Trophoblast cell (in vitro differentiated cells and primary cell): ENCODE measurements around the gene CHD6.

ENCODE experiments used
- DNase-seq, 2 donors: peaks; one replicate each; pipeline ENCODE4 v3.0.0-alpha.2; 2016
- H2AFZ ChIP-seq: 2 replicates; pipeline ENCODE4 v1.6.1; 2013; ENCODE audit warnings: low read length, moderate library complexity, mild to moderate bottlenecking; ENCODE audit not compliant: insufficient read depth, poor library complexity
- H2AK5ac ChIP-seq: 2 replicates; pipeline ENCODE4 v1.6.1; 2013; ENCODE audit warnings: mild to moderate bottlenecking, low read length
- H2BK120ac ChIP-seq: 2 replicates; pipeline ENCODE4 v1.6.1; 2013; ENCODE audit warnings: low read length, mild to moderate bottlenecking, moderate library complexity; ENCODE audit not compliant: insufficient read depth, poor library complexity
- H2BK12ac ChIP-seq: 2 replicates; pipeline ENCODE4 v1.6.1; 2013; ENCODE audit warnings: mild to moderate bottlenecking, low read length, moderate library complexity
- H2BK5ac ChIP-seq: 2 replicates; pipeline ENCODE4 v1.6.1; 2013; ENCODE audit warnings: low read length, low read depth, moderate library complexity, mild to moderate bottlenecking; ENCODE audit not compliant: poor library complexity
- H3K14ac ChIP-seq: 2 replicates; pipeline ENCODE4 v1.6.1; 2013; ENCODE audit warnings: mild to moderate bottlenecking, low read length
- H3K18ac ChIP-seq: 2 replicates; pipeline ENCODE4 v1.6.1; 2013; ENCODE audit warnings: mild to moderate bottlenecking, low read length
- H3K23ac ChIP-seq: 2 replicates; pipeline ENCODE4 v1.6.1; 2013; ENCODE audit warnings: low read length
- H3K27ac ChIP-seq: 2 replicates; pipeline ENCODE4 v1.5.1; 2013; ENCODE audit warnings: low read depth, mild to moderate bottlenecking, inconsistent platforms, low read length, moderate library complexity
- H3K27me3 ChIP-seq: 2 replicates; pipeline ENCODE4 v1.6.1; 2013; ENCODE audit warnings: inconsistent platforms, mild to moderate bottlenecking, low read length, moderate library complexity; ENCODE audit not compliant: insufficient read depth
- H3K36me3 ChIP-seq, 2 experiments: 1 replicate in 1 of 2; 2 replicates in 1 of 2; pipeline ENCODE4 v1.6.1; 2013; ENCODE audit warnings: low read length in 2 of 2, mild to moderate bottlenecking in 2 of 2, moderate library complexity in 1 of 2; ENCODE audit not compliant: insufficient read depth in 2 of 2, control insufficient read depth in 1 of 2
- H3K4ac ChIP-seq: 2 replicates; pipeline ENCODE4 v1.6.1; 2013; ENCODE audit warnings: low read depth, mild to moderate bottlenecking, low read length, moderate library complexity
- H3K4me1 ChIP-seq, 2 experiments: 1 replicate in 1 of 2; 2 replicates in 1 of 2; pipeline ENCODE4 v1.6.1; 2013; ENCODE audit warnings: low read length in 2 of 2, mild to moderate bottlenecking in 2 of 2, moderate library complexity in 1 of 2; ENCODE audit not compliant: insufficient read depth in 2 of 2, control insufficient read depth in 1 of 2
- H3K4me2 ChIP-seq: 2 replicates; pipeline ENCODE4 v1.6.1; 2013; ENCODE audit warnings: inconsistent platforms, mild to moderate bottlenecking, low read length, moderate library complexity
- H3K4me3 ChIP-seq: 2 replicates; pipeline ENCODE4 v1.5.1; 2013; ENCODE audit warnings: mild to moderate bottlenecking, low read depth, low read length, inconsistent platforms
- H3K79me1 ChIP-seq: one replicate; pipeline ENCODE4 v1.6.1; 2013; ENCODE audit warnings: low read length
- H3K79me2 ChIP-seq: 2 replicates; pipeline ENCODE4 v1.6.1; 2013; ENCODE audit warnings: low read length, mild to moderate bottlenecking; ENCODE audit not compliant: control insufficient read depth, insufficient read depth, poor library complexity
- H3K9ac ChIP-seq: 2 replicates; pipeline ENCODE4 v1.6.1; 2013; ENCODE audit warnings: mild to moderate bottlenecking, low read length
- H3K9me3 ChIP-seq: 2 replicates; pipeline ENCODE4 v1.6.1; 2013; ENCODE audit warnings: low read depth, mild to moderate bottlenecking, control low read depth, inconsistent platforms, low read length; ENCODE audit not compliant: insufficient read depth
- H4K12ac ChIP-seq: 2 replicates; pipeline ENCODE4 v1.6.1; 2013; ENCODE audit warnings: low read depth, mild to moderate bottlenecking, low read length, moderate library complexity
- H4K8ac ChIP-seq: 2 replicates; pipeline ENCODE4 v1.6.1; 2013; ENCODE audit warnings: low read depth, mild to moderate bottlenecking, low read length, moderate library complexity
- H4K91ac ChIP-seq: one replicate; pipeline ENCODE4 v1.6.1; 2013; ENCODE audit warnings: low read depth, mild to moderate bottlenecking, low read length, moderate library complexity
- WGBS: extraction: QIAGEN DNeasy Blood & Tissue Kit; methylation state at CpG from one replicate; pipeline ENCODE4 v1.1.7; 2013; ENCODE audit warnings: missing lambda C conversion rate; ENCODE audit not compliant: insufficient read length, insufficient coverage; ENCODE audit errors: extremely low coverage; 5-methylcytosine and 5-hydroxymethylcytosine counted together

CHD6 gene

DNA sequence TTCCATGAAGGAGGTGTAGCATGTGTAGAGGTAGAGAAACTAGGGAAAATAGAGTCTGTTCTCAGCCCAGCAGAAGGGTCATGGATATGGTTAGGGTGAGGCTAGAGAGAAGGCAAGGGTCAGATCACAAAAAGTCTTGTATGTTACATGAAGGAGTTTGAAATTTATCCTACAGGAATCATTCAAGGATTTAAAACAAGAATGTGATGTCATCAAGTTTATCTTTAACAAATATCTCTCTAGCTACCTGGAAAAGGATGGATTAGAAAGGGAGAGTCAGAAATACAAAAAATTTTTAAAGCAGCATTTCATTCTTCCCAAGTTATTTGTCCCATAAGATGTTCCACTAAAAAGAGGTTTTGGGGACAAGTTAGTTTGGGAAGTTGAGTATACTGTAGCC, 4.4 kb upstream of the CHD6 start:
- no peak overlapping the region for H2AK5ac ChIP-seq
- no peak overlapping the region for H3K4me2 ChIP-seq
- no peak for DNase-seq
- H3K18ac ChIP-seq: no peak overlapping the region
- H3K27me3 ChIP-seq: no peaks in the 10 kb centered on the region
- H3K23ac ChIP-seq: no peak overlapping the region
- H3K14ac ChIP-seq: no peak overlapping the region
- peaks cover 0 to 2% of the 10 kb centered on the region in 2 experiments for H3K4me1 ChIP-seq
- no peak overlapping the region for H2BK12ac ChIP-seq
- no peak overlapping the region for H4K91ac ChIP-seq
- H3K79me1 ChIP-seq: peaks cover 5% of the 10 kb centered on the region
- no peak overlapping the region for H3K4ac ChIP-seq
- H3K36me3 ChIP-seq: no peaks in the 10 kb centered on the region
- H2BK5ac ChIP-seq: no peak overlapping the region
- H4K12ac ChIP-seq: no peak overlapping the region
- no peak overlapping the region for H2AFZ ChIP-seq
- no peak overlapping the region for H3K4me3 ChIP-seq
- H3K27ac ChIP-seq: no peak overlapping the region
- H3K9me3 ChIP-seq: no peaks in the 10 kb centered on the region
- no peak overlapping the region for H4K8ac ChIP-seq
- H3K79me2 ChIP-seq: peaks cover under 1% of the 10 kb centered on the region
- H3K9ac ChIP-seq: no peak overlapping the region
- H2BK120ac ChIP-seq: no peak overlapping the region

- no peak for DNase-seq
- Histone ChIP-seq H2AK5ac (no peak overlapping the region), H3K4me2 (no peak overlapping the region), H2BK12ac (no peak overlapping the region), H3K4me3 (no peak overlapping the region), H3K4ac (no peak overlapping the region), H4K91ac (no peak overlapping the region), H2AFZ (no peak overlapping the region), H3K23ac (no peak overlapping the region), H4K8ac (no peak overlapping the region), H3K36me3 (no peaks in the 10 kb centered on the region), H2BK5ac (no peak overlapping the region), H3K9me3 (no peaks in the 10 kb centered on the region), H3K4me1 (peaks cover 0 to 2% of the 10 kb centered on the region in 2 experiments), H3K27me3 (no peaks in the 10 kb centered on the region), H3K9ac (no peak overlapping the region), H3K79me1 (peaks cover 5% of the 10 kb centered on the region), H3K27ac (no peak overlapping the region), H3K14ac (no peak overlapping the region), H3K18ac (no peak overlapping the region), H2BK120ac (no peak overlapping the region), H4K12ac (no peak overlapping the region), H3K79me2 (peaks cover 5% of the 10 kb centered on the region)
- WGBS: no CpG with 5 or more reads among the region's 2 CpGs
These were observed 3.8 kb upstream of the CHD6 start for GRCh38 chr20:41621971-41622370.

DNA sequence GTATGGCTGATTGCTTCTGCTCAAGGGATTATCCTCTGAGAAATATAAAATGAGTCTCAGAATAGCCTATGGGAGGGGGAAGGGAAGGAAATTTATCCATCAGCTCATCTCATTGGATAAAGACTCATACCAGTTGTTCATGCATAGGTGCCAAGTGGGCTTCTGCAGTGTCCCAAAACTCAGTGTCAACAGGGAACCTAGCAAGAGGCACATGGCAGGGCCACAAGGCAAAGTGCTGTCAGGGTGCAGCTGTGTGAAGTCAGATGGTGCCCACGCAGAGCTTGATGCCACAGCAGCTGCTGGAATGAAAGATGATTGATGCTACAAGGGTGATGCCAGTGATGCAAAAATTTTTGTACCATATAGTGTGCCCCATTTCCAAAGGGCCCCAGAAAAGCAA, 3.2 kb upstream of the CHD6 start:
- no peak for DNase-seq
- H3K4me2 ChIP-seq: no peak overlapping the region
- no peaks in the 10 kb centered on the region for H3K36me3 ChIP-seq
- H3K27me3 ChIP-seq: no peaks in the 10 kb centered on the region
- H4K91ac ChIP-seq: no peak overlapping the region
- H2BK120ac ChIP-seq: no peak overlapping the region
- peaks cover 7% of the 10 kb centered on the region for H3K79me2 ChIP-seq
- no peak overlapping the region for H3K9ac ChIP-seq
- WGBS: no CpG with 5 or more reads among the region's 1 CpG
- H3K14ac ChIP-seq: no peak overlapping the region
- H2BK5ac ChIP-seq: no peak overlapping the region
- no peak overlapping the region for H4K8ac ChIP-seq
- H3K4ac ChIP-seq: no peak overlapping the region
- no peaks in the 10 kb centered on the region for H3K9me3 ChIP-seq
- no peak overlapping the region for H3K23ac ChIP-seq
- no peak overlapping the region for H3K4me3 ChIP-seq
- no peak overlapping the region for H3K18ac ChIP-seq
- no peak overlapping the region for H2AFZ ChIP-seq
- no peak overlapping the region for H3K27ac ChIP-seq
- H2BK12ac ChIP-seq: no peak overlapping the region
- H3K4me1 ChIP-seq: peaks cover 0 to 2% of the 10 kb centered on the region in 2 experiments
- H4K12ac ChIP-seq: no peak overlapping the region
- H2AK5ac ChIP-seq: no peak overlapping the region
- peaks cover 5% of the 10 kb centered on the region for H3K79me1 ChIP-seq

- H3K27ac ChIP-seq: no peak overlapping the region
- no peak overlapping the region for H3K4me3 ChIP-seq
- H3K79me1 ChIP-seq: peaks cover 5% of the 10 kb centered on the region
- H3K14ac ChIP-seq: no peak overlapping the region
- peaks cover 0 to 6% of the 10 kb centered on the region in 2 experiments for H3K4me1 ChIP-seq
- no peak for DNase-seq
- H3K23ac ChIP-seq: no peak overlapping the region
- no peak overlapping the region for H2AK5ac ChIP-seq
- H2AFZ ChIP-seq: no peak overlapping the region
- H3K9me3 ChIP-seq: no peaks in the 10 kb centered on the region
- H3K4me2 ChIP-seq: peak overlapping the region; percentile 97
- peaks cover 9% of the 10 kb centered on the region for H3K79me2 ChIP-seq
- H4K91ac ChIP-seq: no peak overlapping the region
- no peak overlapping the region for H2BK12ac ChIP-seq
- no peaks in the 10 kb centered on the region for H3K36me3 ChIP-seq
- H3K27me3 ChIP-seq: no peaks in the 10 kb centered on the region
- no CpG with 5 or more reads among the region's 5 CpGs for WGBS
- H2BK120ac ChIP-seq: no peak overlapping the region
- H3K9ac ChIP-seq: no peak overlapping the region
- H2BK5ac ChIP-seq: no peak overlapping the region
- no peak overlapping the region for H3K18ac ChIP-seq
- no peak overlapping the region for H3K4ac ChIP-seq
- H4K12ac ChIP-seq: no peak overlapping the region
- H4K8ac ChIP-seq: no peak overlapping the region
These were observed 1.4 kb upstream of the CHD6 start for GRCh38 chr20:41619360-41620100.
